Tibial nerve (tissue), 4 donors: ENCODE results near the gene PTPRG. TPM values are rescaled to one million over a fixed set of nuclear protein-coding genes. Genes with fewer than 3 reads are reported as not detected.

Experiments
- DNase-seq, 2 donors: peaks; one replicate each; pipeline ENCODE4 v3.0.0-alpha.2; 2019; ENCODE audit warnings: low spot score in 2 of 2
- H3K27ac ChIP-seq, 4 donors: fragments of 200-600 bp; sonication (generic) in 3 of 4; one replicate each; pipeline ENCODE4 v1.5.1; 2017 to 2019; ENCODE audit warnings: mild to moderate bottlenecking in 1 of 4
- H3K27me3 ChIP-seq, 2 donors: fragments of 200-600 bp; sonication (generic) in 1 of 2; one replicate each; pipeline versions ENCODE4 v1.5.1 to v1.6.0; 2017 to 2019
- H3K36me3 ChIP-seq, 3 donors: fragments of 200-600 bp; sonication (generic); one replicate each; pipeline ENCODE4 v1.5.1; 2018 to 2019
- H3K4me1 ChIP-seq, 4 donors: fragments of 200-600 bp; sonication (generic) in 3 of 4; one replicate each; pipeline ENCODE4 v1.5.1; 2017 to 2019
- H3K4me3 ChIP-seq, 4 donors: fragments of 200-600 bp; sonication (generic) in 3 of 4; one replicate each; pipeline ENCODE4 v1.5.1; 2017 to 2019; ENCODE audit warnings: mild to moderate bottlenecking in 1 of 4, moderate library complexity in 1 of 4
- H3K9me3 ChIP-seq, 4 donors: fragments of 200-600 bp; sonication (generic) in 3 of 4; one replicate each; pipeline ENCODE4 v1.5.1; 2017 to 2019
- CTCF ChIP-seq, 5 experiments: fragments of 200-600 bp in 3 of 5; fragments of 450-650 bp in 2 of 5; sonication (generic) in 3 of 5; IDR thresholded peaks; one replicate each; pipeline ENCODE4 v1.5.1; 2016 to 2019; ENCODE audit warnings: antibody characterized with exemption in 5 of 5, mild to moderate bottlenecking in 3 of 5, moderate library complexity in 2 of 5
- EP300 ChIP-seq, 2 donors: sonication (generic); formaldehyde crosslinking; IDR thresholded peaks; one replicate each; pipeline ENCODE4 v1.6.1; 2017; ENCODE audit warnings: antibody characterized with exemption in 2 of 2, mild to moderate bottlenecking in 1 of 2
- POLR2A ChIP-seq, 2 donors: fragments of 450-650 bp; IDR thresholded peaks; one replicate each; pipeline ENCODE4 v1.6.1; 2017; ENCODE audit warnings: antibody characterized with exemption in 2 of 2, mild to moderate bottlenecking in 2 of 2, moderate library complexity in 2 of 2
- WGBS, 2 donors: methylation state at CpG; one replicate each; pipeline ENCODE4 v1.1.5; 2018; 5-methylcytosine and 5-hydroxymethylcytosine counted together
- total RNA-seq, 4 donors: library from RNA; depleted of rRNA; stranded (reverse); fragments of >200 nt; gene quantifications; one replicate each; pipeline ENCODE4 v1.1.0, GENCODE V29; 2016

The PTPRG gene
- total RNA-seq, 4 donors from 2014 or later: 112 to 174 (median 121) TPM

- Histone ChIP-seq H3K27me3 (no peaks in the 10 kb centered on the region), H3K4me3 (no peak overlapping the region), H3K9me3 (no peaks in the 10 kb centered on the region), H3K36me3 (no peaks in the 10 kb centered on the region), H3K27ac (no peak overlapping the region), H3K4me1 (peaks cover 0 to 10% (median 0%) of the 10 kb centered on the region in 4 donors)
- WGBS, 2 donors: 43 to 46% methylated on average over 5 of the region's 5 CpGs
- DNase-seq: no peak
- no peak for TF ChIP-seq CTCF (IDR thresholded peaks at IDR 0.05)
- no peak for TF ChIP-seq POLR2A (IDR thresholded peaks at IDR 0.05)
- TF ChIP-seq EP300 (IDR thresholded peaks at IDR 0.05): no peak
These were observed 648.6 kb downstream of the PTPRG start for GRCh38 chr3:62210011-62210410.

GRCh38 chr3:62211675-62212429, 650.5 kb downstream of the PTPRG start:
- H3K9me3 ChIP-seq: no peaks in the 10 kb centered on the region
- WGBS, 2 donors: 47 to 50% methylated on average over 8 of the region's 8 CpGs
- no peak overlapping the region for H3K27ac ChIP-seq
- no peaks in the 10 kb centered on the region for H3K36me3 ChIP-seq
- peaks cover 0 to 10% (median 0%) of the 10 kb centered on the region in 4 donors for H3K4me1 ChIP-seq
- H3K27me3 ChIP-seq: no peaks in the 10 kb centered on the region
- TF ChIP-seq POLR2A (IDR thresholded peaks at IDR 0.05) (no peak), EP300 (IDR thresholded peaks at IDR 0.05) (no peak), CTCF (IDR thresholded peaks at IDR 0.05) (no peak)
- H3K4me3 ChIP-seq: no peak overlapping the region
- no peak for DNase-seq

GRCh38 chr3:62214850-62215249, 653.5 kb downstream of the PTPRG start:
- H3K27me3 ChIP-seq: no peaks in the 10 kb centered on the region

GRCh38 chr3:62220616-62221015, 659.2 kb downstream of the PTPRG start:
- Histone ChIP-seq H3K36me3 (peaks cover 0 to 20% (median 0%) of the 10 kb centered on the region in 3 donors), H3K4me1 (no peaks in the 10 kb centered on the region), H3K27ac (no peak overlapping the region), H3K27me3 (no peaks in the 10 kb centered on the region), H3K9me3 (no peaks in the 10 kb centered on the region), H3K4me3 (no peak overlapping the region)
- TF ChIP-seq EP300 (IDR thresholded peaks at IDR 0.05) (no peak), CTCF (IDR thresholded peaks at IDR 0.05) (no peak), POLR2A (IDR thresholded peaks at IDR 0.05) (no peak)
- no peak for DNase-seq

More at GRCh38 chr3:62214850-62215249, 653.5 kb downstream of the PTPRG start:
- no peak for TF ChIP-seq CTCF (IDR thresholded peaks at IDR 0.05)
- no peak for TF ChIP-seq POLR2A (IDR thresholded peaks at IDR 0.05)
- no peak for TF ChIP-seq EP300 (IDR thresholded peaks at IDR 0.05)
- 92% methylated on average over 4 of the region's 4 CpGs for WGBS, 2 donors
- Histone ChIP-seq H3K4me1 (peaks cover 0 to 10% (median 0%) of the 10 kb centered on the region in 4 donors), H3K27ac (no peak overlapping the region), H3K4me3 (no peak overlapping the region), H3K9me3 (no peaks in the 10 kb centered on the region), H3K36me3 (peaks cover 0 to 16% (median 0%) of the 10 kb centered on the region in 3 donors)
- no peak for DNase-seq

- TF ChIP-seq EP300 (IDR thresholded peaks at IDR 0.05): no peak
- no peak for TF ChIP-seq POLR2A (IDR thresholded peaks at IDR 0.05)
- TF ChIP-seq CTCF (IDR thresholded peaks at IDR 0.05): no peak
- Histone ChIP-seq H3K4me3 (no peak overlapping the region), H3K27ac (no peak overlapping the region), H3K27me3 (no peaks in the 10 kb centered on the region), H3K4me1 (no peaks in the 10 kb centered on the region), H3K9me3 (no peaks in the 10 kb centered on the region), H3K36me3 (peaks cover 0 to 4% (median 0%) of the 10 kb centered on the region in 3 donors)
- 79 to 84% methylated on average over 2 of the region's 2 CpGs for WGBS, 2 donors
- no peak for DNase-seq
These were observed 663.7 kb downstream of the PTPRG start for GRCh38 chr3:62225051-62225450.
